HepG2 (cell line): ENCODE measurements around the gene CA11. TPM values are rescaled to one million over a fixed set of nuclear protein-coding genes. Genes with fewer than 3 reads are reported as not detected.

Experiments used
- ATAC-seq: fragments of 200-7000 bp; cut with Tn5 transposase; 3 replicates; pipeline ENCODE4 v1.9.1; 2020; ENCODE audit warnings: mild to moderate bottlenecking, moderate library complexity
- BruUV-seq: library from RNA; stranded (reverse); fragments of 400-500 nt; replicated peaks from 2 replicates; lab custom pipeline; 2021; lab: Mats Ljungman, UMichigan
- CTCF ChIA-PET: fragments of 300-600 bp; formaldehyde crosslinking; extraction: SDS; loops from one replicate; lab custom pipeline; 2021; ENCODE audit warnings: low total read pairs, inconsistent platforms, low intra/inter-chr PET ratio; lab: Yijun Ruan, JAX
- POLR2A ChIA-PET: fragments of 350-600 bp; sonication (Branson Sonifier 250); formaldehyde crosslinking; loops from one replicate; lab custom pipeline; 2020; ENCODE audit warnings: antibody characterized with exemption, inconsistent platforms; lab: Yijun Ruan, JAX
- DNase-seq: peaks from one replicate; pipeline ENCODE4 v3.0.0-alpha.2; 2015; ENCODE audit warnings: low spot score
- FAIRE-seq: peaks from 3 replicates; lab custom pipeline; 2011; peaks lifted over from hg19 to GRCh38; lab: Jason Lieb, UNC
- H2AFZ ChIP-seq: one replicate; pipeline ENCODE4 v1.6.1; 2011; ENCODE audit warnings: low read length, inconsistent platforms
- H3K27ac ChIP-seq: fragments of 300-600 bp; 3 replicates; pipeline ENCODE4 v1.8.0; 2011; ENCODE audit warnings: mixed run types, mild to moderate bottlenecking, mixed read lengths, low read length, inconsistent platforms; ENCODE audit not compliant: insufficient read depth; ENCODE audit errors: extremely low read length
- H3K27me3 ChIP-seq, 2 experiments: fragments of 200-600 bp in 1 of 2; 2 replicates in 1 of 2; 3 replicates in 1 of 2; pipeline versions ENCODE4 v1.6.0 to v1.8.0; 2011; ENCODE audit warnings: low read length in 2 of 2, mild to moderate bottlenecking in 2 of 2, moderate library complexity in 2 of 2, inconsistent platforms in 1 of 2; ENCODE audit not compliant: insufficient read depth in 2 of 2, control insufficient read depth in 1 of 2
- H3K36me3 ChIP-seq, 2 experiments: fragments of 200-600 bp in 1 of 2; replicated peaks in 1 of 2; 2 replicates in 1 of 2; 3 replicates in 1 of 2; pipeline versions ENCODE4 v1.5.1 to v1.8.0; 2011; ENCODE audit warnings: low read length in 2 of 2, inconsistent platforms in 1 of 2; ENCODE audit not compliant: insufficient read depth in 2 of 2, control insufficient read depth in 1 of 2
- H3K4me1 ChIP-seq: 2 replicates; pipeline ENCODE4 v1.5.1; 2012; ENCODE audit warnings: low read length, inconsistent platforms; ENCODE audit not compliant: insufficient read depth
- H3K4me2 ChIP-seq: 2 replicates; pipeline ENCODE4 v1.6.0; 2011; ENCODE audit warnings: low read depth, low read length, inconsistent platforms
- H3K4me3 ChIP-seq, 3 experiments: fragments of 200-600 bp in 1 of 3; sonication (generic), shearing (Covaris generic) in 1 of 3; replicated peaks in 1 of 3; 2 replicates each; pipeline ENCODE4 v1.5.1; 2011 to 2016; ENCODE audit warnings: low read length in 3 of 3, inconsistent platforms in 2 of 3, low read depth in 2 of 3, mild to moderate bottlenecking in 2 of 3, control low read depth in 1 of 3, mixed read lengths in 1 of 3; ENCODE audit not compliant: insufficient read depth in 1 of 3
- H3K79me2 ChIP-seq: one replicate; pipeline ENCODE4 v1.6.1; 2011; ENCODE audit warnings: low read length, inconsistent platforms; ENCODE audit not compliant: insufficient read depth
- H3K9ac ChIP-seq: 2 replicates; pipeline ENCODE4 v1.6.0; 2011; ENCODE audit warnings: mild to moderate bottlenecking, low read depth, low read length, inconsistent platforms; ENCODE audit not compliant: insufficient read depth
- H3K9me3 ChIP-seq: 2 replicates; pipeline ENCODE4 v1.5.1; 2012; ENCODE audit warnings: mild to moderate bottlenecking, low read length
- H4K20me1 ChIP-seq: 2 replicates; pipeline ENCODE4 v1.6.0; 2011; ENCODE audit warnings: inconsistent platforms, mild to moderate bottlenecking, low read length, moderate library complexity; ENCODE audit not compliant: insufficient read depth
- CTCF ChIP-seq: sonication (generic); formaldehyde crosslinking; IDR thresholded peaks from 2 replicates; pipeline ENCODE4 v1.5.0; 2020; ENCODE audit warnings: mild to moderate bottlenecking, missing genetic modification reagents, moderate library complexity
- GFI1 ChIP-seq: sonication (generic); formaldehyde crosslinking; IDR thresholded peaks from 2 replicates; pipeline ENCODE4 v1.5.0; 2020; ENCODE audit warnings: missing genetic modification reagents, mild to moderate bottlenecking, borderline replicate concordance
- HMG20B ChIP-seq: conservative IDR thresholded peaks from 2 replicates; pipeline ENCODE4 v1.6.1; 2016; ENCODE audit warnings: missing genetic modification reagents, missing compliant biosample characterization
- HOXA3 ChIP-seq: sonication (generic); formaldehyde crosslinking; IDR thresholded peaks from 2 replicates; pipeline ENCODE4 v1.5.0; 2020; ENCODE audit warnings: missing genetic modification reagents
- IKZF4 ChIP-seq: sonication (generic); formaldehyde crosslinking; IDR thresholded peaks from 2 replicates; pipeline ENCODE4 v1.5.1; 2020; ENCODE audit warnings: borderline replicate concordance, mild to moderate bottlenecking, low read depth, missing genetic modification reagents; ENCODE audit errors: not compliant biosample characterization
- NRL ChIP-seq: sonication (generic); formaldehyde crosslinking; IDR thresholded peaks from 2 replicates; pipeline ENCODE4 v1.5.0; 2020; ENCODE audit warnings: missing genetic modification reagents, mild to moderate bottlenecking, moderate library complexity, borderline replicate concordance
- ZBTB49 ChIP-seq: sonication (generic); formaldehyde crosslinking; IDR thresholded peaks from 2 replicates; pipeline ENCODE4 v1.4.0; 2020; ENCODE audit warnings: missing genetic modification reagents, borderline replicate concordance
- WGBS: methylation state at CpG from one replicate; pipeline ENCODE4 v1.1.6; 2017; ENCODE audit warnings: low lambda C conversion rate; 5-methylcytosine and 5-hydroxymethylcytosine counted together
- in situ Hi-C: cut with HindIII; loops from 2 replicates; pipeline ENCODE4 v1.10.0; 2017; ENCODE audit warnings: low pct_unique_long_range_greater_than_20kb; ENCODE audit not compliant: extremely low pct_ligation_motif_present
- intact Hi-C: fragments of 100-400 bp; cut with micrococcal nuclease; formaldehyde crosslinking; loops from one replicate; pipeline ENCODE4 v1.10.0; 2022; ENCODE audit not compliant: unreplicated experiment
- polyA plus RNA-seq, 8 experiments: library from polyadenylated mRNA; depleted of rRNA in 3 of 8; stranded (reverse) in 7 of 8; unstranded in 1 of 8; fragments of >200 nt; fragmentation: Illumina TruSeq in 4 of 8; extraction: Trizol in 4 of 8; gene quantifications; 2 replicates each; pipeline versions ENCODE4 v1.2.1 to v1.2.3, GENCODE V29; 2011 to 2016; ENCODE audit warnings: low read depth in 4 of 8, missing spikeins in 1 of 8, mixed read lengths in 1 of 8; ENCODE audit not compliant: insufficient read depth in 1 of 8
- total RNA-seq, 5 experiments: library from RNA; depleted of rRNA; stranded (reverse); fragments of >200 nt; fragmentation: Illumina TruSeq; extraction: Trizol; gene quantifications; 2 replicates each; pipeline ENCODE4 v1.2.3, GENCODE V29; 2016; ENCODE audit warnings: low read depth in 1 of 5
- TF ChIP-seq, protein P1 (sequence below): sonication (generic); formaldehyde crosslinking; IDR thresholded peaks from 2 replicates; pipeline ENCODE4 v1.5.0; 2020; ENCODE audit warnings: mild to moderate bottlenecking, missing genetic modification reagents

The CA11 gene
- total and polyA plus RNA-seq, 2 of the 13 experiments (the other 11 are each of a cell fraction or from before 2014, with no cell fraction given): 0.41 to 0.58 TPM

- no peaks in the 10 kb centered on the region for H3K79me2 ChIP-seq
- in situ Hi-C loops: no loop called here
- POLR2A ChIA-PET: no interaction called here
- WGBS: 41% methylated on average over 5 of the region's 5 CpGs
- intact Hi-C loops: no loop called here
- H3K4me2 ChIP-seq: no peak overlapping the region
- H2AFZ ChIP-seq: no peak overlapping the region
- H3K4me1 ChIP-seq: peaks cover 8% of the 10 kb centered on the region; the same call in 1 of the 2 replicates
- H3K36me3 ChIP-seq: no peaks in the 10 kb centered on the region
- H4K20me1 ChIP-seq: no peaks in the 10 kb centered on the region
- no peak overlapping the region for H3K27ac ChIP-seq
- TF ChIP-seq CTCF (CRISPR knock-in tag) (0 out of 2 replicates have a peak, but pooled peaks have one; percentile 9), GFI1 (CRISPR knock-in tag) (no peak)
- TF ChIP-seq, all 625 proteins: peak for 1
- no peak for FAIRE-seq
- H3K9ac ChIP-seq: no peak overlapping the region
- H3K9me3 ChIP-seq: no peaks in the 10 kb centered on the region
- DNase-seq: no peak
- H3K27me3 ChIP-seq: peaks cover 1 to 3% of the 10 kb centered on the region in 2 experiments; a peak in 2 of 5 replicates
- ATAC-seq: peak; percentile 26; the same call in 1 of the 3 replicates
- no TSS peak for BruUV-seq
- H3K4me3 ChIP-seq: no peak overlapping the region
- CTCF ChIA-PET: interaction anchor here (1.2 kb wide), 1 partner anchor 17 kb away, joined by 3 read pairs; no protein-coding TSS in a partner anchor
Observed at GRCh38 chr19:48591021-48591420, 55.0 kb downstream of the CA11 start.

DNA sequence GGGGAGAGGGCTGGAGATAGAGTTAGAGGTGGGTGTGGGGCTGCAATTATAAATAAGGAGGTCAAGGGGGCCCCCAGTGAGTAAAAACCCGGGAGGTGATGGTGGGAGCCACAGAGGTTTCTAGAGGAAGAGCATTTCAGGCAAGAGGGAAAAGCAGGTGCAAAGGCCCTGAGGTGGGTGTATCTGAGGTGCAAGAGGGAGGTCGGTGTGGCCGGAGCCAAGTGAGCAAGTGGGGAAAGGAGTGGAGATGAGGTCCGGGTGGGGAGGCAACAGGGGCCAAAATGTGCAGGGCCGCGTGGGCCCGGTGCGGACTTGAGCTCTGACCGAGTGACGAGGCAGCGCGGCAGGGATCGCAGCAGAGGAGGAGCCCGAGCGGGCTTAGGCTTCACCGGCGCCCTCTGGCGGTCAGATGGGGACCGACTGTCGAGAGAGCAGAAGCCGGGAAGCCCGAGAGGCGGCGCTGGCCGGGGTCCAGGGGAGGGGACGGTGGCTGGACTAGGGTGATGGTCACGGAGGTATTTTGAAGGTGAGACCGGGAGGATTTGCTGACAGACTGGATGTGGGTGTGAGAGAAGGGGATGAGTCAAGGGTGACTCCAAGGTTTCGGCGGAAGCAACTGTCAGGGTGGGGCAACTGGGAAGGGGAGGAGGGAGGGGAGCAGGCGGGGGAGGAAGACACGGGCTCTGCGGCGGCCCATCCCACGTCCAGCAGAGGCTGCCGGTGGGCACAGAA lies 57.2 kb downstream of the CA11 start:
- FAIRE-seq (no peak), DNase-seq (peak; percentile 59), ATAC-seq (peak; percentile 80)
- Histone ChIP-seq H3K27ac (no peak overlapping the region), H3K9ac (no peak overlapping the region), H3K4me3 (peak overlapping the region in 1 of 3 experiments; percentile 62; a peak in 1 of 6 replicates), H3K4me1 (peaks cover 12% of the 10 kb centered on the region), H3K9me3 (no peaks in the 10 kb centered on the region), H4K20me1 (no peaks in the 10 kb centered on the region), H3K79me2 (no peaks in the 10 kb centered on the region), H3K27me3 (peaks cover 1 to 3% of the 10 kb centered on the region in 2 experiments; a peak in 2 of 5 replicates), H2AFZ (no peak overlapping the region), H3K4me2 (peak overlapping the region; percentile 74), H3K36me3 (no peaks in the 10 kb centered on the region)
- ChIA-PET POLR2A (interaction anchor here (1.0 kb wide), 2 partner anchors 25 to 31 kb away, joined by 3 to 4 read pairs; partner anchors contain the start of genes RPL18 and SPHK2), CTCF (interaction anchor here (1.5 to 1.7 kb wide), 3 partner anchors 20 to 99 kb away, joined by 7 to 13 read pairs (median 10); no protein-coding TSS in a partner anchor)
- 3% methylated on average over 28 of the region's 36 CpGs for WGBS
- BruUV-seq: no TSS peak
- in situ Hi-C loops: loop anchor here (5.0 to 10.0 kb wide), 2 partner anchors 87 to 274 kb away; no protein-coding TSS in a partner anchor
- intact Hi-C loops: loop anchor here (10.0 kb wide), 1 partner anchor 274 kb away; no protein-coding TSS in a partner anchor
- TF ChIP-seq HMG20B: no peak
- no peak for TF ChIP-seq IKZF4 (CRISPR knock-in tag)
- TF ChIP-seq NRL (CRISPR knock-in tag): peak; percentile 68
- no peak for TF ChIP-seq ZBTB49
- TF ChIP-seq HOXA3 (CRISPR knock-in tag): peak; percentile 47; the same call in 1 of the 2 replicates
- TF ChIP-seq, protein P1, sequence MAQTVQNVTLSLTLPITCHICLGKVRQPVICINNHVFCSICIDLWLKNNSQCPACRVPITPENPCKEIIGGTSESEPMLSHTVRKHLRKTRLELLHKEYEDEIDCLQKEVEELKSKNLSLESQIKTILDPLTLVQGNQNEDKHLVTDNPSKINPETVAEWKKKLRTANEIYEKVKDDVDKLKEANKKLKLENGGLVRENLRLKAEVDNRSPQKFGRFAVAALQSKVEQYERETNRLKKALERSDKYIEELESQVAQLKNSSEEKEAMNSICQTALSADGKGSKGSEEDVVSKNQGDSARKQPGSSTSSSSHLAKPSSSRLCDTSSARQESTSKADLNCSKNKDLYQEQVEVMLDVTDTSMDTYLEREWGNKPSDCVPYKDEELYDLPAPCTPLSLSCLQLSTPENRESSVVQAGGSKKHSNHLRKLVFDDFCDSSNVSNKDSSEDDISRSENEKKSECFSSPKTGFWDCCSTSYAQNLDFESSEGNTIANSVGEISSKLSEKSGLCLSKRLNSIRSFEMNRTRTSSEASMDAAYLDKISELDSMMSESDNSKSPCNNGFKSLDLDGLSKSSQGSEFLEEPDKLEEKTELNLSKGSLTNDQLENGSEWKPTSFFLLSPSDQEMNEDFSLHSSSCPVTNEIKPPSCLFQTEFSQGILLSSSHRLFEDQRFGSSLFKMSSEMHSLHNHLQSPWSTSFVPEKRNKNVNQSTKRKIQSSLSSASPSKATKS (CRISPR knock-in tag): no peak
